Right ventricle myocardium inferior (tissue), 1 donor: Measurements from ENCODE around the gene RGS18. TPM values are rescaled to one million over a fixed set of nuclear protein-coding genes. Genes with fewer than 3 reads are reported as not detected.
"Not testable (repeated sequence)": the region's sequence is repeated elsewhere in the genome, so short reads cannot be mapped to it uniquely, and the experiment has no call there.

Experiments
- ATAC-seq: fragments of 200-7000 bp; cut with Tn5 transposase; one replicate; pipeline ENCODE4 v1.9.1; 2020; ENCODE audit warnings: mild to moderate bottlenecking, moderate library complexity
- DNase-seq: peaks from one replicate; pipeline ENCODE4 v3.0.0; 2021; ENCODE audit errors: missing footprints
- intact Hi-C: fragments of 100-400 bp; cut with DNase I; formaldehyde crosslinking; loops from one replicate; pipeline ENCODE4 v1.11.0; 2022
- total RNA-seq: library from RNA; stranded (reverse); fragmentation: NEBNext Ultra II Directional; extraction: Animal tissue kit (Norgen Biotek cat#: 25700); gene quantifications from one replicate; pipeline ENCODE4 v1.2.1, GENCODE V29; 2021
- donor health status: DM: no; HTN: yes; CAD: no; lungs with severe emphysema.

RGS18 gene
- total RNA-seq, 1 donor from 2014 or later, result 1.3 TPM

GRCh38 chr1:192160196-192160595 lies 1.9 kb downstream of the RGS18 start:
- no peak for DNase-seq
- intact Hi-C loops, result no loop called here
- ATAC-seq, result no peak

GRCh38 chr1:192161976-192162375 lies 3.7 kb downstream of the RGS18 start:
- ATAC-seq (no peak), DNase-seq (no peak)
- intact Hi-C loops, result no loop called here

- intact Hi-C loops, result no loop called here
- DNase-seq (no peak), ATAC-seq (no peak)
Observed at GRCh38 chr1:192162376-192162775, 4.1 kb downstream of the RGS18 start.

GRCh38 chr1:192165002-192165401 lies 6.7 kb downstream of the RGS18 start:
- ATAC-seq, intact Hi-C loops, DNase-seq: not testable (repeated sequence)

GRCh38 chr1:192167011-192167410 lies 8.7 kb downstream of the RGS18 start:
- no peak for ATAC-seq
- intact Hi-C loops, result no loop called here
- no peak for DNase-seq

GRCh38 chr1:192167911-192168700 lies 9.8 kb downstream of the RGS18 start:
- intact Hi-C loops, result no loop called here
- ATAC-seq (no peak), DNase-seq (no peak)

GRCh38 chr1:192168964-192169363 lies 10.7 kb downstream of the RGS18 start:
- intact Hi-C loops, result no loop called here

GRCh38 chr1:192170196-192170984 lies 12.1 kb downstream of the RGS18 start:
- intact Hi-C loops, result no loop called here
- DNase-seq, result no peak
- no peak for ATAC-seq

More at GRCh38 chr1:192168964-192169363, 10.7 kb downstream of the RGS18 start:
- DNase-seq (no peak), ATAC-seq (no peak)

- intact Hi-C loops, result no loop called here
- DNase-seq, result no peak
- no peak for ATAC-seq
Observed at GRCh38 chr1:192171123-192171522, 12.9 kb downstream of the RGS18 start.

GRCh38 chr1:192175971-192176370 lies 17.7 kb downstream of the RGS18 start:
- DNase-seq (no peak), ATAC-seq (no peak)
- intact Hi-C loops, result no loop called here

- DNase-seq (no peak), ATAC-seq (no peak)
- intact Hi-C loops, result no loop called here
Observed at GRCh38 chr1:192183788-192184187, 25.5 kb downstream of the RGS18 start.

- ATAC-seq (no peak), DNase-seq (no peak)
- intact Hi-C loops, result no loop called here
Observed at GRCh38 chr1:192186197-192186596, 27.9 kb downstream of the RGS18 start.

GRCh38 chr1:192190066-192190465 lies 31.8 kb downstream of the RGS18 start:
- no peak for DNase-seq
- no peak for ATAC-seq
- intact Hi-C loops, result no loop called here

GRCh38 chr1:192201303-192201702 lies 43.0 kb downstream of the RGS18 start:
- ATAC-seq (no peak), DNase-seq (no peak)
- intact Hi-C loops, result no loop called here

GRCh38 chr1:192224396-192224795 lies 66.1 kb downstream of the RGS18 start:
- intact Hi-C loops, result no loop called here

GRCh38 chr1:192224846-192225245 lies 66.6 kb downstream of the RGS18 start:
- DNase-seq (no peak), ATAC-seq (no peak)
- intact Hi-C loops, result no loop called here

More at GRCh38 chr1:192224396-192224795, 66.1 kb downstream of the RGS18 start:
- DNase-seq, result no peak
- no peak for ATAC-seq

GRCh38 chr1:192225266-192225665 lies 67.0 kb downstream of the RGS18 start:
- intact Hi-C loops, result no loop called here
- no peak for ATAC-seq
- no peak for DNase-seq

GRCh38 chr1:192225703-192226102 lies 67.4 kb downstream of the RGS18 start:
- ATAC-seq (no peak), DNase-seq (no peak)
- intact Hi-C loops, result no loop called here

GRCh38 chr1:192227330-192227729 lies 69.1 kb downstream of the RGS18 start:
- intact Hi-C loops, result no loop called here
- ATAC-seq (no peak), DNase-seq (no peak)

- DNase-seq, intact Hi-C loops, ATAC-seq: not testable (repeated sequence)
Observed at GRCh38 chr1:192227980-192228379, 69.7 kb downstream of the RGS18 start.
